Glutamatergic neuron (in vitro differentiated cells): ENCODE results near the gene PPP1R27. TPM values are rescaled to one million over a fixed set of nuclear protein-coding genes. Genes with fewer than 3 reads are reported as not detected.

Experiments used
- DNase-seq: peaks from one replicate; pipeline ENCODE4 v3.0.0; 2022
- H3K27ac Mint-ChIP-seq: one replicate; pipeline ENCODE4 v1.8.0; 2020; ENCODE audit warnings: mild to moderate bottlenecking, mixed read lengths, inconsistent platforms; ENCODE audit not compliant: unreplicated experiment
- H3K27me3 Mint-ChIP-seq: one replicate; pipeline ENCODE4 v1.8.0; 2020; ENCODE audit warnings: mild to moderate bottlenecking, moderate library complexity, mixed read lengths, inconsistent platforms; ENCODE audit not compliant: unreplicated experiment
- H3K36me3 Mint-ChIP-seq: one replicate; pipeline ENCODE4 v1.8.0; 2020; ENCODE audit warnings: mild to moderate bottlenecking, mixed read lengths, inconsistent platforms; ENCODE audit not compliant: unreplicated experiment
- H3K4me1 Mint-ChIP-seq: one replicate; pipeline ENCODE4 v1.8.0; 2020; ENCODE audit warnings: mild to moderate bottlenecking, low read depth, mixed read lengths, inconsistent platforms; ENCODE audit not compliant: unreplicated experiment
- H3K4me3 Mint-ChIP-seq: one replicate; pipeline ENCODE4 v1.8.0; 2020; ENCODE audit warnings: mild to moderate bottlenecking, mixed read lengths, inconsistent platforms; ENCODE audit not compliant: unreplicated experiment
- H3K9me3 Mint-ChIP-seq: one replicate; pipeline ENCODE4 v1.8.0; 2020; ENCODE audit warnings: mild to moderate bottlenecking, moderate library complexity, mixed read lengths, inconsistent platforms; ENCODE audit not compliant: unreplicated experiment
- total RNA-seq: library from RNA; stranded (reverse); fragmentation: NEBNext Ultra II Directional; extraction: Animal tissue kit (Norgen Biotek cat#: 25700); gene quantifications from one replicate; pipeline ENCODE4 v1.2.1, GENCODE V29; 2021; ENCODE audit not compliant: unreplicated experiment
- TF ChIP-seq, protein P1 (sequence below): fragments of 200-600 bp; sonication (generic); IDR thresholded peaks from one replicate; pipeline ENCODE4 v1.5.0; 2021; ENCODE audit not compliant: partially characterized antibody, unreplicated experiment

PPP1R27 gene
- total RNA-seq, 1 donor from 2014 or later: 0.81 TPM

DNA sequence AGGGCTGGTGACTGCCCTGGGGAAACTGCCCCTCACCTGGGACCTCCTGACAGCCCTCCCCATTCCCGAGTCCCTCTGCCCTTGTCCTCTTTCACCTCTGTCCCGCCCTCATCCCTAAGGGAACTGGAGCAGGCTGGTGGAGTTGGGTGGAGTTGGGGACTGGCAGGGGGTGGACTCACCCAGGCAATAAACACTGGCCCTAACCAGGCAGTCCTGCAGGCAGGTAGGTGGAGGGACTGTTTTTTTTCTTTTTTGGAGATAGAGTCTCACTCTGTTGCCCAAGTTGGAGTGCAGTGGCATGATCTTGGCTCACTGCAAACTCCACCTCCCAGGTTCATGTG is 19.2 kb downstream of the PPP1R27 start:
- no peak overlapping the region for H3K27ac Mint-ChIP-seq
- H3K4me3 Mint-ChIP-seq: no peak overlapping the region
- peaks cover 3% of the 10 kb centered on the region for H3K27me3 Mint-ChIP-seq
- peaks cover 6% of the 10 kb centered on the region for H3K9me3 Mint-ChIP-seq
- H3K36me3 Mint-ChIP-seq: no peaks in the 10 kb centered on the region
- no peak for DNase-seq
- TF ChIP-seq, protein P1, sequence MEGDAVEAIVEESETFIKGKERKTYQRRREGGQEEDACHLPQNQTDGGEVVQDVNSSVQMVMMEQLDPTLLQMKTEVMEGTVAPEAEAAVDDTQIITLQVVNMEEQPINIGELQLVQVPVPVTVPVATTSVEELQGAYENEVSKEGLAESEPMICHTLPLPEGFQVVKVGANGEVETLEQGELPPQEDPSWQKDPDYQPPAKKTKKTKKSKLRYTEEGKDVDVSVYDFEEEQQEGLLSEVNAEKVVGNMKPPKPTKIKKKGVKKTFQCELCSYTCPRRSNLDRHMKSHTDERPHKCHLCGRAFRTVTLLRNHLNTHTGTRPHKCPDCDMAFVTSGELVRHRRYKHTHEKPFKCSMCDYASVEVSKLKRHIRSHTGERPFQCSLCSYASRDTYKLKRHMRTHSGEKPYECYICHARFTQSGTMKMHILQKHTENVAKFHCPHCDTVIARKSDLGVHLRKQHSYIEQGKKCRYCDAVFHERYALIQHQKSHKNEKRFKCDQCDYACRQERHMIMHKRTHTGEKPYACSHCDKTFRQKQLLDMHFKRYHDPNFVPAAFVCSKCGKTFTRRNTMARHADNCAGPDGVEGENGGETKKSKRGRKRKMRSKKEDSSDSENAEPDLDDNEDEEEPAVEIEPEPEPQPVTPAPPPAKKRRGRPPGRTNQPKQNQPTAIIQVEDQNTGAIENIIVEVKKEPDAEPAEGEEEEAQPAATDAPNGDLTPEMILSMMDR: no peak
- no peaks in the 10 kb centered on the region for H3K4me1 Mint-ChIP-seq

DNA sequence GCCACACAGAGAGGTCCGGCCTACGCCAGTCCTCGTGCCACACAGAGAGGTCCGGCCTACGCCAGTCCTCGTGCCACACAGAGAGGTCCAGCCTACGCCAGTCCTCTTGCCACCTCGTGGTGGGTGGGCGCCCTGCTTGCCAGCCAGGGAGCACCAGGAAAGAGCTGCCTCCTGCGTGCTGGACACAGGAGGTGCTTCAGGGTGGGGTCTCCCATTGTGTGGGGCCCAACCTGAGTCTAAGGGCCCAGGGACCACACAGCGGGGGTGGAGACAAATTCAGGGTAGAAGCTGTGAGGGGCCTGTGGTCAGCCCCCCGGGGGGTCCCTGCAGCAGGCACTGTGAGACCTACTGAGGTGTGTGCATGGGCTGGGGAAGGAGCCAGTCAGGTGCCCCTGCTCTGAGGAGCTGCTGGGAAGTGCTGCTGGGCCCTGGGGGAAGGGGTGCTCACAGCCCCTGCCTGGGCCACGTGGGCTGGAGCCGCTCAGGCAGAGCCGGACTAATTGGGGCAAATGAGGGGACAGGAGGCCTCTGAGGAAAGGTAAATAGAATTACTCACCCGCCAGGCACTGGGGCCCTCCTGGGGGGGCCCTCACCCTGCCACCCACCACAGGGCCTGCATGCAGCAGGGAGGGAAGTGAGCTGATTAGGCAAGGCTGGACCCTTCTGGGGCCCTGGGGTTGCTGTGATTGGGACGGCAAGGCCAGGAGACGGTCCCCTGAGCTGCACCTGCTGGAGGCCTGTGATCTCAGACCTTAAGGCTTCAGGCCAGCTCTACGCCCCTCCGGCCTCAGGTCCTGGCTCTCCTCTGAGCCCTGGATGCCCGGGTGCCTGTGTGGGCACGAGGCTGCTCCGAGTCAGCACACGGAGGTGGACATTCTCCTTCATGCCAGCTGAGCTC is 19.9 kb downstream of the PPP1R27 start:
- no peaks in the 10 kb centered on the region for H3K4me1 Mint-ChIP-seq

DNA sequence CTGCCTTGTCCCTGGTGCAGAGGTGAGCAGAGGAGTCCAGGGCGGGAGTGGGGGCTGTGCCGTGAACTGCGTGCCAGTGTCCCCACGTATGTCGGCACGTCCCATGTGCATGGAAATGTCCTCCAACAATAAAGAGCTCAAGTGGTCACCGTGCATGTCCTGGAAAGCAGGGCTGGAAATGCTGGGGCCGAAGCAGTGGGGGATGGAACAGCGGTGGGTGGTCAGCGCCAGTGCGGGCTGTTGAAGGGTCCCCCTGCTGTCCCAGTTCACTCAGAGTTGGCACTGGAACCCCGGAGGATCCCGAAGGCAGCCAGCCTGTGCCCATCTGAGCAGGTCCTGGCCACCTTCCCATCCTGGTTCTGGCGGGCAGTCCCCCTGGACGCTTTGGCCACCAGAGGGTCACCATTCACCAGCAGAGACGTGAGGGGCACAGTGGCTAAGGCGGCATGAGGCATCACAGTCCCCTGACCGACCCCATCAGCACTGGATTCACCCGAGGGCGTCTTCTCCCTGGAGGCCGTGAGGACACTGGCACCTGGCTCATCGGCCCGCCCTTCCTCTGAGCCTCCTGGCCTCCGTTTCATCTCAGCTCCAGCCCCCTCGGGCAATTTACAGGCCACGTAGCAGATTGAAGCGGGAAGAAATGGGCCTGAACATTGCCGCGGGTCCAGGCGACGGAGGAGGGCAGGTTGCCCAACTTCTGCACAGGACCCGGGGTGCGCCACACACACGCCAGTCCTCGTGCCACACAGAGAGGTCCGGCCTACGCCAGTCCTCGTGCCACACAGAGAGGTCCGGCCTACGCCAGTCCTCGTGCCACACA is 20.8 kb downstream of the PPP1R27 start:
- Mint-ChIP-seq H3K36me3 (peaks cover 6% of the 10 kb centered on the region), H3K4me1 (peaks cover 6% of the 10 kb centered on the region), H3K4me3 (no peak overlapping the region), H3K27ac (no peak overlapping the region), H3K9me3 (peaks cover 13% of the 10 kb centered on the region), H3K27me3 (peaks cover 12% of the 10 kb centered on the region)
- no peak for DNase-seq
- TF ChIP-seq, protein P1: no peak

More for the DNA sequence above, 19.9 kb downstream of the PPP1R27 start:
- H3K27ac Mint-ChIP-seq: no peak overlapping the region
- TF ChIP-seq, protein P1: no peak
- H3K4me3 Mint-ChIP-seq: no peak overlapping the region
- H3K9me3 Mint-ChIP-seq: peaks cover 6% of the 10 kb centered on the region
- no peaks in the 10 kb centered on the region for H3K36me3 Mint-ChIP-seq
- peaks cover 6% of the 10 kb centered on the region for H3K27me3 Mint-ChIP-seq
- no peak for DNase-seq

DNA sequence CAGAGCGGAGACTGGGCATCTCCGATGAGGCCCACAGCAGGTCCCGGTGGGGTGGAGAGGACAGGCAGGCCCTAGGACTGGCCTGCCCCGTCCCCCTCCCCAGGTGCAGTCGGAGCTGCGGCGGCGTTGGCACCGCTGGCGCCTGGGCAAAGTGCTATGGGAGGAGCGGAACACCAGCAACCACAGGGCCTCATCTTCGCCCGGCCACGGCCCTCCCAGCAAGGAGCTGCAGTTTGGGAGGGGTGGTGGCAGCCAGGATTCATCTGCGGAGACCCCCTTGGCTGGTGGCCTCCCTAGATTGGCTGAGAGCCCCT is 21.5 kb downstream of the PPP1R27 start:
- peaks cover 15% of the 10 kb centered on the region for H3K9me3 Mint-ChIP-seq
- TF ChIP-seq, protein P1: no peak
- H3K4me1 Mint-ChIP-seq: peaks cover 7% of the 10 kb centered on the region
- no peak for DNase-seq
- H3K27ac Mint-ChIP-seq: no peak overlapping the region
- H3K36me3 Mint-ChIP-seq: peaks cover 8% of the 10 kb centered on the region
- H3K27me3 Mint-ChIP-seq: peaks cover 14% of the 10 kb centered on the region
- no peak overlapping the region for H3K4me3 Mint-ChIP-seq
